ENCODE results near the gene PAMR1. TPM values are rescaled to one million over a fixed set of nuclear protein-coding genes. Genes with fewer than 3 reads are reported as not detected.

The PAMR1 gene
- total RNA-seq, 4 donors from 2014 or later, result 0.49 to 3.2 (median 1.4) TPM

- TF ChIP-seq POLR2A (IDR thresholded peaks at IDR 0.05) (no peak), CTCF (IDR thresholded peaks at IDR 0.05 in 4 of 5, conservative IDR thresholded peaks at IDR 0.05 in 1 of 5) (no peak)
- Histone ChIP-seq H3K27ac (no peak overlapping the region), H3K9me3 (no peaks in the 10 kb centered on the region), H3K36me3 (no peaks in the 10 kb centered on the region), H3K4me1 (no peaks in the 10 kb centered on the region), H3K4me3 (no peak overlapping the region), H3K27me3 (no peaks in the 10 kb centered on the region)
- ATAC-seq (no peak), DNase-seq (no peak)
- in situ Hi-C loops (cut with MboI; ENCODE audit: low sequenced_read_pairs in 4 of 4) (no loop called here), intact Hi-C loops (cut with DNase I; ENCODE audit: low total_unique reads) (no loop called here)
Measured at GRCh38 chr11:35459489-35459888, 65.9 kb downstream of the PAMR1 start.

- Histone ChIP-seq H3K4me1 (no peaks in the 10 kb centered on the region), H3K4me3 (no peak overlapping the region), H3K9me3 (no peaks in the 10 kb centered on the region), H3K27ac (no peak overlapping the region), H3K27me3 (no peaks in the 10 kb centered on the region), H3K36me3 (no peaks in the 10 kb centered on the region)
- ATAC-seq, result no peak
- no peak for TF ChIP-seq POLR2A (IDR thresholded peaks at IDR 0.05)
- TF ChIP-seq CTCF (IDR thresholded peaks at IDR 0.05 in 4 of 5, conservative IDR thresholded peaks at IDR 0.05 in 1 of 5), result no peak
- in situ Hi-C loops (cut with MboI; ENCODE audit: low sequenced_read_pairs in 4 of 4), result no loop called here
- DNase-seq, result no peak
- intact Hi-C loops (cut with DNase I; ENCODE audit: low total_unique reads), result no loop called here
Measured at GRCh38 chr11:35458846-35459245, 66.6 kb downstream of the PAMR1 start.

GRCh38 chr11:35454362-35454761 is 71.1 kb downstream of the PAMR1 start:
- H3K4me3 ChIP-seq, result no peak overlapping the region
- DNase-seq (no peak), ATAC-seq (no peak)
- H3K27ac ChIP-seq, result no peak overlapping the region
- no peaks in the 10 kb centered on the region for H3K36me3 ChIP-seq
- H3K27me3 ChIP-seq, result no peaks in the 10 kb centered on the region
- no peaks in the 10 kb centered on the region for H3K4me1 ChIP-seq
- H3K9me3 ChIP-seq, result no peaks in the 10 kb centered on the region
- TF ChIP-seq POLR2A (IDR thresholded peaks at IDR 0.05), result no peak
- TF ChIP-seq CTCF (IDR thresholded peaks at IDR 0.05 in 4 of 5, conservative IDR thresholded peaks at IDR 0.05 in 1 of 5), result no peak
- intact Hi-C loops (cut with DNase I; ENCODE audit: low total_unique reads) (no loop called here), in situ Hi-C loops (cut with MboI; ENCODE audit: low sequenced_read_pairs in 4 of 4) (no loop called here)

GRCh38 chr11:35436581-35437250 is 88.7 kb downstream of the PAMR1 start:
- in situ Hi-C loops (cut with MboI; ENCODE audit: low sequenced_read_pairs in 4 of 4) (no loop called here), intact Hi-C loops (cut with DNase I; ENCODE audit: low total_unique reads) (no loop called here)
- ATAC-seq (no peak), DNase-seq (no peak)
- H3K9me3 ChIP-seq, result no peaks in the 10 kb centered on the region
- H3K36me3 ChIP-seq, result no peaks in the 10 kb centered on the region
- H3K27me3 ChIP-seq, result peaks cover 0 to 3% (median 0%) of the 10 kb centered on the region in 3 donors
- TF ChIP-seq POLR2A (IDR thresholded peaks at IDR 0.05), result no peak
- no peak for TF ChIP-seq CTCF (IDR thresholded peaks at IDR 0.05 in 4 of 5, conservative IDR thresholded peaks at IDR 0.05 in 1 of 5)
- no peak overlapping the region for H3K4me3 ChIP-seq
- H3K27ac ChIP-seq, result no peak overlapping the region
- no peaks in the 10 kb centered on the region for H3K4me1 ChIP-seq

- Histone ChIP-seq H3K27me3 (peaks cover 0 to 3% (median 0%) of the 10 kb centered on the region in 3 donors), H3K27ac (no peak overlapping the region), H3K9me3 (no peaks in the 10 kb centered on the region), H3K4me1 (no peaks in the 10 kb centered on the region), H3K36me3 (no peaks in the 10 kb centered on the region), H3K4me3 (no peak overlapping the region)
- DNase-seq (no peak), ATAC-seq (no peak)
- no peak for TF ChIP-seq POLR2A (IDR thresholded peaks at IDR 0.05)
- TF ChIP-seq CTCF (IDR thresholded peaks at IDR 0.05 in 4 of 5, conservative IDR thresholded peaks at IDR 0.05 in 1 of 5), result no peak
- intact Hi-C loops (cut with DNase I; ENCODE audit: low total_unique reads), result no loop called here
- in situ Hi-C loops (cut with MboI; ENCODE audit: low sequenced_read_pairs in 4 of 4), result no loop called here
Measured at GRCh38 chr11:35433588-35433987, 91.8 kb downstream of the PAMR1 start.
